Camera-type eye (tissue), 1 donor: ENCODE measurements around the gene HPCA. TPM values are rescaled to one million over a fixed set of nuclear protein-coding genes. Genes with fewer than 3 reads are reported as not detected.

ENCODE experiments used
- total RNA-seq: library from RNA; depleted of rRNA; stranded (reverse); fragments of >200 nt; gene quantifications from one replicate; pipeline ENCODE4 v1.2.3, GENCODE V29; 2014

HPCA gene
- total RNA-seq, result 15.2 TPM

GRCh38 chr1:32886004-32886827, at the start of gene HPCA:
HPCA (plus strand) TSS chr1:32886491; CDS start chr1:32888899, 2,408 bp downstream.

DNA sequence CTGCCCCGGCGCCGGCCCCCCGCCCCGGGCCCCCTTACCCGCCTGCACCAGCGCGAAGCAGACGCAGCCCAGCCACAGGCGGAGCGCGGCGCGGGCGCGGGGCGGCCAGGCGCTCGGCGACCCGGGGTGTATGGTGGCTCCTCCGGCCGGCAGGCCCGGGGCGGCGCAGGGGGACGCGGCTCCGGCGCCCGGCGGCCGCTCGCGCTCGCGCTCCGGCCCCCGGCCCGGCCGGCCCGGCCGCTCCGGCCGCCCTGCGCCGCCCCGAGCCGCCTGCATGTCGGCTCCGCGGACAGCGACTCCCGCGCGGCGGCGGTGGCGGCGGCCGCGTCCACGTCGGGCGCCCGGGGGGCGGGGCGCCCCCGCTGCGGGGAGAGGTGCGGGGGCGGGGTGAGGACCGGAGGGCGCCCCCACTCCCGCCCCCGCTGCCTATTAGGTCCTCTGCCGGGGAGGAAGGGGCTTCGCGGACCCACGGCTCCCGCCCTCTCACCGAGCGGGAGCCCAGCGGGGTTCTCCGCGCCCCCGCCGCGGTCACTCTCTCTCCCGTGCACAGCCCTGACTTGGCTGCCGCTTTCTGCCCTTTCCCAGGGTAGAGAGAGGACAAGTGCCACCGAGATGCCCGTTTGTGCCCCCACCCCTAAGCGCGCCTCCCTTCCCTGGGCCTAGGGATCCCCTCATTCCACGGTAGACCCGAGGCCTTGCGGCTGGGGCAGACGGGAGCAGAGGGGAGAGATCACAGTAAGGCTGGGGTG, 15.5 kb upstream of the HPCA start, which contains the start of gene FNDC5:
Gene FNDC5, minus strand, starts transcription at position 298 of the 749 bp plus-strand sequence.

DNA sequence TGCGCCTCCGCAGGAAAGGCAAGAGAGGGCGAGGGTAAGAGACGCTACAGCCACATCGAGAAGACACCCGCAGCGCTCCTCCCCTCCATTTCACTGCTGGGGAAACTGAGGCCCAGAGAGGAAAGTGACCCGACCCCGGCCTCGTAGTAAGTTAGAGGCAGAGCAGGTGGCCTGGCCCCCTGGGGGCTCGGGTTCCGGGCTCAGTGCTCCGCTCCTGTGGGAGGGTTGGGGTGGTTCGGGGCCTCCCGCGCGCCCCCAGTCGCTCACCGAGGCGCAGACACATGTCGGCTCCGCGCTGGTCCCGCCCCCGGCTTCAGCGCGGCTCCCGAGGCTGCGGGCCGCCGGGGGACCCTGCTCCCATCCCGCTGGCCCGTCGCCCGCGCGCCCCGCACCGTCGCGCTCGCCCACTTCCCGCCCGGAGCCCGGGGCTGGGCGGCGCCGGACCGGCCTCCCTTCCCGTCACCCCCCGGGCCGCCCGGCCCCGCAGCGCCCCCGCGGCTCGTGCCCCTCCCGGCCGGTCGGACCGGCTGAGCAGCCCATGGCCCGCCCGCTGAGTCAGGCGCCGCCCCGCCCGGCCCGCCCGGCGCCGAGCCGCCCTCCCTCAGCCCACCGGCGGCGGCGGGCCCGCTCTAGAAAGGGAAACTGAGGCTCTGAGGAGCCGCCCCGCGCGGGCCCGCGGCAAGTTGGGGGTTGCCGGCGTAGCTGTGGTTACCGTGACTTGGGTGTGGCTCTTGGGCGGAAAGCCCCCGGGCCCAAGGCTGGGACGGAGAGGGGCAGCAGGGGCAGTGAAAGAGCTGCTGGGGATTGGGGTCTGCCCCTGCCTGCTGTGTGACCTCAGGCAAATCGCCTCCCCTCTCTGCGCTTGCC, 14.9 kb downstream of the HPCA start, which contains the start of gene TMEM54:
Gene TMEM54, minus strand, starts transcription at position 434 of the 867 bp plus-strand sequence. Its CDS starts 151 bp downstream, at position 283.

Other genes starting within 250 kb of the HPCA start
- gene ZBTB8OS, start 235.9 kb upstream of the HPCA start, total RNA-seq, result 30.5 TPM
- gene RBBP4, start 235.3 kb upstream of the HPCA start, total RNA-seq, result 252 TPM
- 15.3 TPM for gene SYNC, start 183.7 kb upstream of the HPCA start, total RNA-seq
- 42.4 TPM for gene YARS1, start 69.1 kb upstream of the HPCA start, total RNA-seq
- 96.8 TPM for gene S100PBP, start 68.8 kb upstream of the HPCA start, total RNA-seq
- 69.1 TPM for gene FNDC5, start 15.6 kb upstream of the HPCA start, total RNA-seq
- 10.6 TPM for gene TMEM54, start 14.9 kb downstream of the HPCA start, total RNA-seq
- gene RNF19B, start 78.3 kb downstream of the HPCA start, total RNA-seq, result 23.7 TPM
- 114 TPM for gene AK2, start 150.4 kb downstream of the HPCA start, total RNA-seq
- 14.5 TPM for gene AZIN2, start 194.7 kb downstream of the HPCA start, total RNA-seq